Myocyte (in vitro differentiated cells): ENCODE data around the gene TRPV5. TPM values are rescaled to one million over a fixed set of nuclear protein-coding genes. Genes with fewer than 3 reads are reported as not detected.

Experiments used
- total RNA-seq: library from RNA; depleted of rRNA; stranded (reverse); fragments of >200 nt; gene quantifications from 2 replicates; pipeline ENCODE4 v1.2.3, GENCODE V29; 2014

TRPV5 gene
- total RNA-seq, 1 donor from 2014 or later, result not detected

Other genes starting within 250 kb of the TRPV5 start
- gene PRSS1, start 184.3 kb downstream of the TRPV5 start, total RNA-seq, result not detected in 2 replicates
- gene PRSS2, start 162.8 kb downstream of the TRPV5 start, total RNA-seq, result not detected in 2 replicates
- gene EPHB6, start 78.7 kb downstream of the TRPV5 start, total RNA-seq, result 0.08 and 0.16 TPM in 2 replicates
- gene TRPV6, start 48.0 kb downstream of the TRPV5 start, total RNA-seq, result not detected in 2 replicates
- not detected in 2 replicates for gene LLCFC1, start 5.7 kb upstream of the TRPV5 start, total RNA-seq
- gene KEL, start 28.6 kb upstream of the TRPV5 start, total RNA-seq, result not detected in 2 replicates
- gene OR9A2, start 93.4 kb upstream of the TRPV5 start, total RNA-seq, result not detected in 2 replicates
- gene OR6V1, start 118.6 kb upstream of the TRPV5 start, total RNA-seq, result not detected in 2 replicates
- gene PIP, start 198.3 kb upstream of the TRPV5 start, total RNA-seq, result not detected in 2 replicates
- gene TAS2R39, start 249.7 kb upstream of the TRPV5 start, total RNA-seq, result not detected in 2 replicates